ENCODE results near the gene ADGRD1.
"Not testable (repeated sequence)": the region's sequence is repeated elsewhere in the genome, so short reads cannot be mapped to it uniquely, and the experiment has no call there.

Gene ADGRD1

GRCh38 chr12:131118371-131118770, 164.7 kb downstream of the ADGRD1 start:
- Histone ChIP-seq H3K27ac (ENCODE audit: low read depth, low read length) (no peak overlapping the region), H4K20me1 (ENCODE audit: control insufficient read depth, insufficient read depth, low read depth, low read length) (no peaks in the 10 kb centered on the region), H3K79me2 (ENCODE audit: control insufficient read depth, low read length) (no peaks in the 10 kb centered on the region), H3K4me1 (ENCODE audit: control insufficient read depth, low read length) (no peaks in the 10 kb centered on the region), H3K4me2 (ENCODE audit: low read length) (no peak overlapping the region), H3K4me3 (ENCODE audit: low read length) (no peak overlapping the region), H3K9me2 (replicated peaks; ENCODE audit: control insufficient read depth, low read length) (no peaks in the 10 kb centered on the region), H3K27me3 (ENCODE audit: control insufficient read depth, low read length) (no peaks in the 10 kb centered on the region), H3K36me3 (ENCODE audit: control insufficient read depth, low read length) (no peaks in the 10 kb centered on the region), H3F3A (ENCODE audit: control insufficient read depth, insufficient read depth) (no peaks in the 10 kb centered on the region), H3K9me3 (ENCODE audit: control insufficient read depth, insufficient read depth, low read length) (no peaks in the 10 kb centered on the region)
- TF ChIP-seq EZH2phosphoT487 (IDR thresholded peaks at IDR 0.05; ENCODE audit: borderline replicate concordance, low read length) (no peak), CTCF (IDR thresholded peaks at IDR 0.05; ENCODE audit: low read depth, low read length, poor library complexity, severe bottlenecking) (no peak)

GRCh38 chr12:131119345-131119744, 165.6 kb downstream of the ADGRD1 start:
- H3K9me3 ChIP-seq (ENCODE audit: control insufficient read depth, insufficient read depth, low read length); H3K27ac ChIP-seq (ENCODE audit: low read depth, low read length); H3K27me3 ChIP-seq (ENCODE audit: control insufficient read depth, low read length); H4K20me1 ChIP-seq (ENCODE audit: control insufficient read depth, insufficient read depth, low read depth, low read length); H3K36me3 ChIP-seq (ENCODE audit: control insufficient read depth, low read length); H3K9me2 ChIP-seq (replicated peaks; ENCODE audit: control insufficient read depth, low read length); H3K4me2 ChIP-seq (ENCODE audit: low read length); H3K79me2 ChIP-seq (ENCODE audit: control insufficient read depth, low read length); H3K4me1 ChIP-seq (ENCODE audit: control insufficient read depth, low read length); H3F3A ChIP-seq (ENCODE audit: control insufficient read depth, insufficient read depth); H3K4me3 ChIP-seq (ENCODE audit: low read length): not testable (repeated sequence)

GRCh38 chr12:131119936-131120335, 166.2 kb downstream of the ADGRD1 start:
- no peak for TF ChIP-seq EZH2phosphoT487 (IDR thresholded peaks at IDR 0.05; ENCODE audit: borderline replicate concordance, low read length)
- no peak for TF ChIP-seq CTCF (IDR thresholded peaks at IDR 0.05; ENCODE audit: low read depth, low read length, poor library complexity, severe bottlenecking)
- Histone ChIP-seq H3K4me2 (ENCODE audit: low read length) (no peak overlapping the region), H3K9me2 (replicated peaks; ENCODE audit: control insufficient read depth, low read length) (no peaks in the 10 kb centered on the region), H3K27me3 (ENCODE audit: control insufficient read depth, low read length) (no peaks in the 10 kb centered on the region), H3K36me3 (ENCODE audit: control insufficient read depth, low read length) (no peaks in the 10 kb centered on the region), H3K27ac (ENCODE audit: low read depth, low read length) (no peak overlapping the region), H3F3A (ENCODE audit: control insufficient read depth, insufficient read depth) (no peaks in the 10 kb centered on the region), H3K79me2 (ENCODE audit: control insufficient read depth, low read length) (no peaks in the 10 kb centered on the region), H3K4me1 (ENCODE audit: control insufficient read depth, low read length) (no peaks in the 10 kb centered on the region), H3K9me3 (ENCODE audit: control insufficient read depth, insufficient read depth, low read length) (no peaks in the 10 kb centered on the region), H4K20me1 (ENCODE audit: control insufficient read depth, insufficient read depth, low read depth, low read length) (no peaks in the 10 kb centered on the region), H3K4me3 (ENCODE audit: low read length) (no peak overlapping the region)

GRCh38 chr12:131120831-131121271, 167.1 kb downstream of the ADGRD1 start:
- Histone ChIP-seq H3K27me3 (ENCODE audit: control insufficient read depth, low read length) (no peaks in the 10 kb centered on the region), H3K4me1 (ENCODE audit: control insufficient read depth, low read length) (no peaks in the 10 kb centered on the region), H3K9me2 (replicated peaks; ENCODE audit: control insufficient read depth, low read length) (no peaks in the 10 kb centered on the region), H3F3A (ENCODE audit: control insufficient read depth, insufficient read depth) (no peaks in the 10 kb centered on the region), H3K79me2 (ENCODE audit: control insufficient read depth, low read length) (no peaks in the 10 kb centered on the region), H3K4me2 (ENCODE audit: low read length) (no peak overlapping the region), H3K4me3 (ENCODE audit: low read length) (no peak overlapping the region), H3K9me3 (ENCODE audit: control insufficient read depth, insufficient read depth, low read length) (no peaks in the 10 kb centered on the region), H3K27ac (ENCODE audit: low read depth, low read length) (no peak overlapping the region), H3K36me3 (ENCODE audit: control insufficient read depth, low read length) (no peaks in the 10 kb centered on the region), H4K20me1 (ENCODE audit: control insufficient read depth, insufficient read depth, low read depth, low read length) (no peaks in the 10 kb centered on the region)
- TF ChIP-seq EZH2phosphoT487 (IDR thresholded peaks at IDR 0.05; ENCODE audit: borderline replicate concordance, low read length) = no peak
- TF ChIP-seq CTCF (IDR thresholded peaks at IDR 0.05; ENCODE audit: low read depth, low read length, poor library complexity, severe bottlenecking) = no peak
